ENCODE results near the gene PSENEN.

GRCh38 chr19:35745328-35746086, at the start of gene PSENEN, which contains the start of gene U2AF1L4:
- TF ChIP-seq CTCF (IDR thresholded peaks at IDR 0.05) (no peak), POLR2A (IDR thresholded peaks at IDR 0.05) (no peak)
